Suprapubic skin (tissue), 3 donors: Measurements from ENCODE around the gene PLP2.

Experiments used
- POLR2AphosphoS5 ChIP-seq, 3 donors: sonication (generic); formaldehyde crosslinking; IDR thresholded peaks; one replicate each; pipeline ENCODE4 v1.6.1; 2017; ENCODE audit warnings: antibody characterized with exemption in 3 of 3
- TF ChIP-seq, protein P1 (sequence below), 2 donors: fragments of 200-600 bp in 1 of 2; fragments of 450-650 bp in 1 of 2; sonication (generic) in 1 of 2; IDR thresholded peaks; one replicate each; pipeline ENCODE4 v1.5.1; 2016 to 2019; ENCODE audit warnings: antibody characterized with exemption in 2 of 2, mild to moderate bottlenecking in 1 of 2, moderate library complexity in 1 of 2

DNA sequence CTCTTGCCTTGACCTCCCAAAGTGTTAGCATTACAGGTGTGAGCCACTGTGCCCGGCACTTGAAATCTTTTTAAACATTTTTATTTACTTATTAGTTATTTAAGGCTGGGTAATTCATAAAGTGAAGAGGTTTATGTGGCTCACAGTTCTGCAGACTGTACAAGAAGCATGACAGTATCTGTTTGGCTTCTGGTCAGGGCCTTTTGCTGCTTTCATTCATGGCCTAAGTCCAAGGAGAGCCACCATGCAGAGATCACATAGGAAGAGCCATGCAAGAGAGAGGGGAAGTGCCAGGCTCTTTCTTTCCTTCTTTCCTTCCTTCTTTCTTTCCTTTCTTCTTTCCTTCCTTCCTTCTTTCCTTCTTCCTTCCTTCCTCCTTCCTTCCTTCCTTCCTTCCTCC, 37.9 kb upstream of the PLP2 start:
- TF ChIP-seq, protein P1, sequence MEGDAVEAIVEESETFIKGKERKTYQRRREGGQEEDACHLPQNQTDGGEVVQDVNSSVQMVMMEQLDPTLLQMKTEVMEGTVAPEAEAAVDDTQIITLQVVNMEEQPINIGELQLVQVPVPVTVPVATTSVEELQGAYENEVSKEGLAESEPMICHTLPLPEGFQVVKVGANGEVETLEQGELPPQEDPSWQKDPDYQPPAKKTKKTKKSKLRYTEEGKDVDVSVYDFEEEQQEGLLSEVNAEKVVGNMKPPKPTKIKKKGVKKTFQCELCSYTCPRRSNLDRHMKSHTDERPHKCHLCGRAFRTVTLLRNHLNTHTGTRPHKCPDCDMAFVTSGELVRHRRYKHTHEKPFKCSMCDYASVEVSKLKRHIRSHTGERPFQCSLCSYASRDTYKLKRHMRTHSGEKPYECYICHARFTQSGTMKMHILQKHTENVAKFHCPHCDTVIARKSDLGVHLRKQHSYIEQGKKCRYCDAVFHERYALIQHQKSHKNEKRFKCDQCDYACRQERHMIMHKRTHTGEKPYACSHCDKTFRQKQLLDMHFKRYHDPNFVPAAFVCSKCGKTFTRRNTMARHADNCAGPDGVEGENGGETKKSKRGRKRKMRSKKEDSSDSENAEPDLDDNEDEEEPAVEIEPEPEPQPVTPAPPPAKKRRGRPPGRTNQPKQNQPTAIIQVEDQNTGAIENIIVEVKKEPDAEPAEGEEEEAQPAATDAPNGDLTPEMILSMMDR (IDR thresholded peaks at IDR 0.05) = no peak
- TF ChIP-seq POLR2AphosphoS5 (IDR thresholded peaks at IDR 0.05) = no peak
